PC-3 (cell line): ENCODE data around the gene BBC3. TPM values are rescaled to one million over a fixed set of nuclear protein-coding genes. Genes with fewer than 3 reads are reported as not detected.

Source experiments
- ATAC-seq: fragments of 200-7000 bp; cut with Tn5 transposase; 2 replicates; pipeline ENCODE4 v1.9.1; 2020; ENCODE audit warnings: mild to moderate bottlenecking, moderate library complexity
- BruUV-seq: library from RNA; stranded (reverse); fragments of 400-500 nt; replicated peaks from 2 replicates; lab custom pipeline; 2021; lab: Mats Ljungman, UMichigan
- CTCF ChIA-PET: fragments of 300-600 bp; sonication (Branson Sonifier 250); formaldehyde crosslinking; loops from one replicate; lab custom pipeline; 2022; ENCODE audit warnings: antibody characterized with exemption; lab: Charles Lee
- POLR2A ChIA-PET: fragments of 300-600 bp; sonication (Branson Sonifier 250); formaldehyde crosslinking; loops from one replicate; lab custom pipeline; 2022; ENCODE audit warnings: antibody characterized with exemption; ENCODE audit not compliant: unreplicated experiment; lab: Charles Lee
- DNase-seq: peaks from one replicate; pipeline ENCODE4 v3.0.0-alpha.2; 2015
- H2AFZ ChIP-seq: fragments of 300-600 bp; sonication (generic); 2 replicates; pipeline ENCODE4 v1.6.0; 2016; ENCODE audit warnings: antibody characterized with exemption, low read length
- H3F3A ChIP-seq: fragments of 300-600 bp; sonication (generic); one replicate; pipeline ENCODE4 v1.6.0; 2017; ENCODE audit warnings: antibody characterized with exemption, low read length, control low read depth, mild to moderate bottlenecking; ENCODE audit not compliant: unreplicated experiment
- H3K27ac ChIP-seq: fragments of 300-600 bp; sonication (generic); 2 replicates; pipeline ENCODE4 v1.5.1; 2016; ENCODE audit warnings: mild to moderate bottlenecking, low read length
- H3K27me3 ChIP-seq: fragments of 300-600 bp; sonication (generic); 2 replicates; pipeline ENCODE4 v1.6.1; 2016; ENCODE audit warnings: low read length, mixed read lengths
- H3K36me3 ChIP-seq: fragments of 300-600 bp; sonication (generic); 2 replicates; pipeline ENCODE4 v1.6.1; 2016; ENCODE audit warnings: low read depth, mixed run types, low read length, mixed read lengths
- H3K4me1 ChIP-seq: fragments of 300-600 bp; sonication (generic); 2 replicates; pipeline ENCODE4 v1.5.1; 2016; ENCODE audit warnings: low read length; ENCODE audit not compliant: insufficient read depth
- H3K4me2 ChIP-seq: fragments of 300-600 bp; sonication (generic); 2 replicates; pipeline ENCODE4 v1.6.0; 2016; ENCODE audit warnings: low read length
- H3K4me3 ChIP-seq: fragments of 300-600 bp; sonication (generic); 2 replicates; pipeline ENCODE4 v1.5.1; 2016; ENCODE audit warnings: mild to moderate bottlenecking, low read length, mixed read lengths
- H3K79me2 ChIP-seq: fragments of 300-600 bp; sonication (generic); 2 replicates; pipeline ENCODE4 v1.6.1; 2017; ENCODE audit warnings: low read length, mixed read lengths
- H3K9ac ChIP-seq: fragments of 300-600 bp; sonication (generic); 2 replicates; pipeline ENCODE4 v1.6.0; 2016; ENCODE audit warnings: mild to moderate bottlenecking, low read length
- H3K9me2 ChIP-seq: fragments of 300-600 bp; sonication (generic); replicated peaks from 2 replicates; pipeline ENCODE4 v1.6.1; 2016; ENCODE audit warnings: mixed run types, low read length, mixed read lengths
- H3K9me3 ChIP-seq: fragments of 300-600 bp; sonication (generic); 2 replicates; pipeline ENCODE4 v1.6.1; 2016; ENCODE audit warnings: low read length, mixed read lengths
- H4K20me1 ChIP-seq: fragments of 300-600 bp; sonication (generic); 2 replicates; pipeline ENCODE4 v1.6.1; 2016; ENCODE audit warnings: low read length, mixed read lengths
- EZH2 ChIP-seq: fragments of 300-600 bp; sonication (generic); IDR thresholded peaks from one replicate; pipeline ENCODE4 v1.6.1; 2017; ENCODE audit warnings: antibody characterized with exemption, mild to moderate bottlenecking, low read length; ENCODE audit not compliant: unreplicated experiment
- EZH2phosphoT487 ChIP-seq: fragments of 300-600 bp; sonication (generic); IDR thresholded peaks from 2 replicates; pipeline ENCODE4 v1.6.1; 2018; ENCODE audit warnings: mild to moderate bottlenecking, antibody characterized with exemption, low read length, borderline replicate concordance
- intact Hi-C: fragments of 100-400 bp; cut with micrococcal nuclease; formaldehyde crosslinking; loops from 2 replicates; pipeline ENCODE4 v1.9.0; 2023
- total RNA-seq: library from RNA; depleted of rRNA; stranded (reverse); fragments of >200 nt; gene quantifications from 2 replicates; pipeline ENCODE4 v1.2.3, GENCODE V29; 2014
- TF ChIP-seq, protein P1 (sequence below): fragments of 300-600 bp; sonication (generic); conservative IDR thresholded peaks from 2 replicates; pipeline ENCODE4 v1.5.1; 2017; ENCODE audit warnings: antibody characterized with exemption, low read depth, mild to moderate bottlenecking, low read length

The BBC3 gene
- total RNA-seq, 1 experiment from 2014 or later: 2.9 TPM

- POLR2A ChIA-PET: no interaction called here
- Histone ChIP-seq H3K27me3 (no peaks in the 10 kb centered on the region), H3K27ac (no peak overlapping the region), H3K79me2 (no peaks in the 10 kb centered on the region), H4K20me1 (no peaks in the 10 kb centered on the region), H3F3A (no peaks in the 10 kb centered on the region), H3K9me2 (no peaks in the 10 kb centered on the region), H3K4me2 (no peak overlapping the region), H3K9me3 (no peaks in the 10 kb centered on the region), H3K4me1 (peaks cover 18% of the 10 kb centered on the region), H2AFZ (no peak overlapping the region), H3K36me3 (peaks cover 14% of the 10 kb centered on the region), H3K9ac (no peak overlapping the region), H3K4me3 (no peak overlapping the region)
- BruUV-seq: no TSS peak
- TF ChIP-seq, protein P1, sequence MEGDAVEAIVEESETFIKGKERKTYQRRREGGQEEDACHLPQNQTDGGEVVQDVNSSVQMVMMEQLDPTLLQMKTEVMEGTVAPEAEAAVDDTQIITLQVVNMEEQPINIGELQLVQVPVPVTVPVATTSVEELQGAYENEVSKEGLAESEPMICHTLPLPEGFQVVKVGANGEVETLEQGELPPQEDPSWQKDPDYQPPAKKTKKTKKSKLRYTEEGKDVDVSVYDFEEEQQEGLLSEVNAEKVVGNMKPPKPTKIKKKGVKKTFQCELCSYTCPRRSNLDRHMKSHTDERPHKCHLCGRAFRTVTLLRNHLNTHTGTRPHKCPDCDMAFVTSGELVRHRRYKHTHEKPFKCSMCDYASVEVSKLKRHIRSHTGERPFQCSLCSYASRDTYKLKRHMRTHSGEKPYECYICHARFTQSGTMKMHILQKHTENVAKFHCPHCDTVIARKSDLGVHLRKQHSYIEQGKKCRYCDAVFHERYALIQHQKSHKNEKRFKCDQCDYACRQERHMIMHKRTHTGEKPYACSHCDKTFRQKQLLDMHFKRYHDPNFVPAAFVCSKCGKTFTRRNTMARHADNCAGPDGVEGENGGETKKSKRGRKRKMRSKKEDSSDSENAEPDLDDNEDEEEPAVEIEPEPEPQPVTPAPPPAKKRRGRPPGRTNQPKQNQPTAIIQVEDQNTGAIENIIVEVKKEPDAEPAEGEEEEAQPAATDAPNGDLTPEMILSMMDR: no peak
- TF ChIP-seq EZH2phosphoT487 (no peak), EZH2 (no peak)
- no peak for ATAC-seq
- CTCF ChIA-PET: no interaction called here
- intact Hi-C loops: no loop called here
- DNase-seq: no peak
Observed at GRCh38 chr19:47187335-47187655, 43.7 kb downstream of the BBC3 start.

- no TSS peak for BruUV-seq
- POLR2A ChIA-PET: no interaction called here
- DNase-seq (no peak), ATAC-seq (no peak)
- TF ChIP-seq EZH2 (no peak), EZH2phosphoT487 (no peak)
- TF ChIP-seq, protein P1: no peak
- Histone ChIP-seq H3K9me3 (no peaks in the 10 kb centered on the region), H4K20me1 (no peaks in the 10 kb centered on the region), H2AFZ (no peak overlapping the region), H3K36me3 (peaks cover 14% of the 10 kb centered on the region), H3K4me1 (peaks cover 18% of the 10 kb centered on the region), H3K27me3 (no peaks in the 10 kb centered on the region), H3K79me2 (no peaks in the 10 kb centered on the region), H3K9me2 (no peaks in the 10 kb centered on the region), H3K27ac (no peak overlapping the region), H3K4me2 (no peak overlapping the region), H3K4me3 (no peak overlapping the region), H3F3A (no peaks in the 10 kb centered on the region), H3K9ac (no peak overlapping the region)
- intact Hi-C loops: no loop called here
- CTCF ChIA-PET: no interaction called here
Observed at GRCh38 chr19:47186446-47187334, 44.3 kb downstream of the BBC3 start.

DNA sequence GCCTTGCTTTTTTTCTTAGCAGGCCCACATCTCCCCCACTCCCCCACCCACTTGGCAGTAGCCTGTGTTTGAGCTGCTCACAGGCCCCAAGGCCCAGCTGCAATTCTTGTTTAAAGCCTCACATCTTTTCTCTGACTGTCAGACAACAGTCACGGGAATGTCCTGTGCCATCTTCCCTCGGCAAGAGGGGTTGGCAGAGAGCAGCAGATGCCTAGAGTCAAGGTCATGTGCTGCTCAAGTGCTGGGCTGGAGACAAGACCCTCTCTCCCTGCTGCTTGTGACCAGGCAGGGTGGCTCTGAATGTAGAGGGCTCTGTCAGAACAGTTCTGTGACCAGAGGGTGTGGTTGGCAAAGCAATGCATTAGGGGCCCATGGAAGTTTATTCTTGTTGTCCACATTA lies 47.4 kb downstream of the BBC3 start:
- peaks cover 10% of the 10 kb centered on the region; the same call in 1 of the 2 replicates for H3K36me3 ChIP-seq
- H3K9ac ChIP-seq: no peak overlapping the region
- no peaks in the 10 kb centered on the region for H3K27me3 ChIP-seq
- H3K4me3 ChIP-seq: no peak overlapping the region
- ATAC-seq (no peak), DNase-seq (no peak)
- H3K79me2 ChIP-seq: no peaks in the 10 kb centered on the region
- H3F3A ChIP-seq: no peaks in the 10 kb centered on the region
- H3K27ac ChIP-seq: no peak overlapping the region
- BruUV-seq: no TSS peak
- CTCF ChIA-PET: no interaction called here
- no peaks in the 10 kb centered on the region for H3K9me2 ChIP-seq
- POLR2A ChIA-PET: no interaction called here
- no peaks in the 10 kb centered on the region for H3K9me3 ChIP-seq
- no peak overlapping the region for H3K4me2 ChIP-seq
- H4K20me1 ChIP-seq: no peaks in the 10 kb centered on the region
- TF ChIP-seq, protein P1: no peak
- TF ChIP-seq EZH2phosphoT487: no peak
- no peak for TF ChIP-seq EZH2
- H3K4me1 ChIP-seq: no peaks in the 10 kb centered on the region; the same call in 1 of the 2 replicates
- intact Hi-C loops: no loop called here
- H2AFZ ChIP-seq: no peak overlapping the region
